HepG2 (cell line): ENCODE data around the gene ANAPC2. TPM values are rescaled to one million over a fixed set of nuclear protein-coding genes. Genes with fewer than 3 reads are reported as not detected.

ENCODE experiments used
- CBFB ChIP-seq: sonication (generic); formaldehyde crosslinking; IDR thresholded peaks from 2 replicates; pipeline ENCODE4 v1.4.0; 2020; ENCODE audit warnings: missing genetic modification reagents
- CC2D1A ChIP-seq: sonication (generic); formaldehyde crosslinking; IDR thresholded peaks from 2 replicates; pipeline ENCODE4 v1.8.1; 2023; ENCODE audit warnings: mild to moderate bottlenecking, missing genetic modification reagents
- CREB1 ChIP-seq, 2 experiments: fragments of 450-650 bp in 1 of 2; IDR thresholded peaks; 2 replicates each; pipeline ENCODE4 v1.6.1; 2016 to 2017; ENCODE audit warnings: control low read depth in 1 of 2, mild to moderate bottlenecking in 1 of 2, missing compliant biosample characterization in 1 of 2, missing genetic modification characterization in 1 of 2
- DNMT1 ChIP-seq: sonication (generic); formaldehyde crosslinking; IDR thresholded peaks from 2 replicates; pipeline ENCODE4 v1.5.1; 2020; ENCODE audit warnings: mild to moderate bottlenecking, missing genetic modification reagents
- EZH2 ChIP-seq: conservative IDR thresholded peaks from 2 replicates; pipeline ENCODE4 v1.6.1; 2012; ENCODE audit warnings: mild to moderate bottlenecking, low read depth, low read length, moderate library complexity
- HMGA1 ChIP-seq: sonication (generic); formaldehyde crosslinking; conservative IDR thresholded peaks from 2 replicates; pipeline ENCODE4 v1.4.0; 2020; ENCODE audit warnings: missing genetic modification reagents
- KAT8 ChIP-seq: IDR thresholded peaks from 2 replicates; pipeline ENCODE4 v1.6.1; 2016; ENCODE audit warnings: missing genetic modification reagents, missing compliant biosample characterization
- MAFK ChIP-seq, 2 experiments: IDR thresholded peaks in 1 of 2; conservative IDR thresholded peaks in 1 of 2; 2 replicates each; pipeline ENCODE4 v1.6.1; 2011; ENCODE audit warnings: improper control_type of control experiment in 2 of 2, low read length in 2 of 2
- MED13 ChIP-seq: sonication (generic); formaldehyde crosslinking; IDR thresholded peaks from 2 replicates; pipeline ENCODE4 v1.5.0; 2020; ENCODE audit warnings: missing genetic modification reagents
- PHB2 ChIP-seq: fragments of 450-650 bp; IDR thresholded peaks from 2 replicates; pipeline ENCODE4 v1.6.1; 2018; ENCODE audit not compliant: partially characterized antibody
- REXO4 ChIP-seq: sonication (generic); formaldehyde crosslinking; IDR thresholded peaks from 2 replicates; pipeline ENCODE4 v1.8.0; 2022; ENCODE audit warnings: missing genetic modification reagents, mild to moderate bottlenecking, borderline replicate concordance
- SOX6 ChIP-seq, 2 experiments: fragments of 450-650 bp in 1 of 2; sonication (generic) in 1 of 2; formaldehyde crosslinking in 1 of 2; IDR thresholded peaks; 2 replicates each; pipeline versions ENCODE4 v1.4.0 to v1.6.1; 2017 to 2020; ENCODE audit warnings: antibody characterized with exemption in 1 of 2, mild to moderate bottlenecking in 1 of 2, missing genetic modification reagents in 1 of 2
- ZNF121 ChIP-seq: sonication (generic); formaldehyde crosslinking; IDR thresholded peaks from 2 replicates; pipeline ENCODE4 v1.5.0; 2020; ENCODE audit warnings: mild to moderate bottlenecking, missing genetic modification reagents
- ZNF337 ChIP-seq: sonication (generic); formaldehyde crosslinking; IDR thresholded peaks from 2 replicates; pipeline ENCODE4 v1.5.1; 2020; ENCODE audit warnings: missing genetic modification reagents, low read depth, mild to moderate bottlenecking, borderline replicate concordance
- ZNF564 ChIP-seq: sonication (generic); formaldehyde crosslinking; IDR thresholded peaks from 2 replicates; pipeline ENCODE4 v1.8.1; 2023; ENCODE audit warnings: mild to moderate bottlenecking, missing genetic modification reagents
- ZNF747 ChIP-seq: sonication (generic); formaldehyde crosslinking; IDR thresholded peaks from 2 replicates; pipeline ENCODE4 v1.8.1; 2023; ENCODE audit warnings: missing genetic modification reagents, mild to moderate bottlenecking, borderline replicate concordance
- ZNF816 ChIP-seq: sonication (generic); formaldehyde crosslinking; IDR thresholded peaks from 2 replicates; pipeline ENCODE4 v1.8.0; 2022; ENCODE audit warnings: missing genetic modification reagents, mild to moderate bottlenecking, borderline replicate concordance
- polyA plus RNA-seq, 8 experiments: library from polyadenylated mRNA; depleted of rRNA in 3 of 8; stranded (reverse) in 7 of 8; unstranded in 1 of 8; fragments of >200 nt; fragmentation: Illumina TruSeq in 4 of 8; extraction: Trizol in 4 of 8; gene quantifications; 2 replicates each; pipeline versions ENCODE4 v1.2.1 to v1.2.3, GENCODE V29; 2011 to 2016; ENCODE audit warnings: low read depth in 4 of 8, missing spikeins in 1 of 8, mixed read lengths in 1 of 8; ENCODE audit not compliant: insufficient read depth in 1 of 8
- total RNA-seq, 5 experiments: library from RNA; depleted of rRNA; stranded (reverse); fragments of >200 nt; fragmentation: Illumina TruSeq; extraction: Trizol; gene quantifications; 2 replicates each; pipeline ENCODE4 v1.2.3, GENCODE V29; 2016; ENCODE audit warnings: low read depth in 1 of 5
- TF ChIP-seq, protein P1 (sequence below), 2 experiments: sonication (generic) in 1 of 2; formaldehyde crosslinking in 1 of 2; IDR thresholded peaks; 2 replicates each; pipeline versions ENCODE4 v1.5.1 to v1.6.1; 2011 to 2020; ENCODE audit warnings: borderline replicate concordance in 1 of 2, low read depth in 1 of 2, low read length in 1 of 2, mild to moderate bottlenecking in 1 of 2, missing genetic modification reagents in 1 of 2, moderate library complexity in 1 of 2
- TF ChIP-seq, protein P2 (sequence below): IDR thresholded peaks from 2 replicates; pipeline ENCODE4 v1.6.1; 2016; ENCODE audit warnings: low read depth, borderline replicate concordance
- TF ChIP-seq, protein P3 (sequence below): sonication (generic); formaldehyde crosslinking; IDR thresholded peaks from 2 replicates; pipeline ENCODE4 v1.5.1; 2020; ENCODE audit warnings: mild to moderate bottlenecking, missing genetic modification reagents, moderate library complexity

The ANAPC2 gene
- total and polyA plus RNA-seq, 2 of the 13 experiments (the other 11 are each of a cell fraction or from before 2014, with no cell fraction given): 12.3 to 15.4 TPM

DNA sequence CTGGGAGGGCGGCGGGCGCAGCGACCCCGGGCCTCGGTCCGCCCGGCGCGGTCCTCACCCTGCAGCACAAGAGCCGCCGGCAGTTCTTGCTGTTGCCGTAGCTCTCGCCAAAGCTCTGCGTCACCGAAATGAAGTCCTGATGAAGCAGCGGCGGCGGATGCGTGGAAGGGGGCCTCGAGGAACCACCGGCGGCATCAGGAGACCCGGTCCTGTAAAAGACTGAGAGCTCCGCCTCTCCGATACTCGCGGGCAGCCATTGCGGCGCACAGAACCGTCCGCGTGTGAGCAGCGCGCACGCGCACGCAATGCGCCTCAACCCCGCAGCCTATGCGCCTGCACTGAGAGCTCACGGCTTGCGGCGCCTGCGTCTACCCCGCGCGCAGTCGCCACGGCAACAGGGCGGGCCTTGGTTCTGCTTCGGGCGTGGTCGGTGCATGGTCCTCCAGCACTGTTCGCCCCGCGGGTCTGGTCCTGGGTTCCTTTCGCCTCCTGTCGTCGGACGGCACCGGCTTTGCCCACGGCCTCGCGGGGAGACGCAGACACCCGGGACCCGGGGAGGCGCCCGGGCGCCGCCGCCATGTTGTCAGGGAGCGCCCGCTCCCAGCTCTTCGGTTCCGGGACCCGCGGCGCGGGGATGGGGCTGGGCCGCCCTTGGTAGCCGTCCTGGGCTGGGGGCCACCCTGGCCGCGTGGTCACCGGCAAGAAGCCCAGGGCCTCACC lies 58.7 kb downstream of the ANAPC2 start (continued):
- TF ChIP-seq, protein P1, sequence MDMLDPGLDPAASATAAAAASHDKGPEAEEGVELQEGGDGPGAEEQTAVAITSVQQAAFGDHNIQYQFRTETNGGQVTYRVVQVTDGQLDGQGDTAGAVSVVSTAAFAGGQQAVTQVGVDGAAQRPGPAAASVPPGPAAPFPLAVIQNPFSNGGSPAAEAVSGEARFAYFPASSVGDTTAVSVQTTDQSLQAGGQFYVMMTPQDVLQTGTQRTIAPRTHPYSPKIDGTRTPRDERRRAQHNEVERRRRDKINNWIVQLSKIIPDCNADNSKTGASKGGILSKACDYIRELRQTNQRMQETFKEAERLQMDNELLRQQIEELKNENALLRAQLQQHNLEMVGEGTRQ (IDR thresholded peaks at IDR 0.05; ENCODE audit: low read depth, low read length): no peak
- TF ChIP-seq, protein P1 (CRISPR knock-in tag; IDR thresholded peaks at IDR 0.05; ENCODE audit: borderline replicate concordance): no peak
- no peak for TF ChIP-seq DNMT1 (CRISPR knock-in tag)
- TF ChIP-seq CC2D1A: no peak
- 0 out of 2 replicates have a peak, but pooled peaks have one; percentile 28 for TF ChIP-seq ZNF337 (CRISPR knock-in tag)
- TF ChIP-seq KAT8 (CRISPR knock-in tag): peak; percentile 67
- TF ChIP-seq EZH2: no peak
- peak; percentile 54; the same call in 1 of the 2 replicates for TF ChIP-seq CREB1 (IDR thresholded peaks at IDR 0.05)
- TF ChIP-seq CREB1 (CRISPR knock-in tag; IDR thresholded peaks at IDR 0.05): no peak
- TF ChIP-seq CBFB (CRISPR knock-in tag): 0 out of 2 replicates have a peak, but pooled peaks have one; percentile 10
- TF ChIP-seq HMGA1: no peak
- no peak for TF ChIP-seq REXO4 (CRISPR knock-in tag)
- TF ChIP-seq ZNF564 (CRISPR knock-in tag): peak; percentile 100
- no peak; the same call in 1 of the 2 replicates for TF ChIP-seq ZNF121 (CRISPR knock-in tag)
- TF ChIP-seq ZNF816 (CRISPR knock-in tag): peak; percentile 37; the same call in 1 of the 2 replicates
- TF ChIP-seq, protein P2, sequence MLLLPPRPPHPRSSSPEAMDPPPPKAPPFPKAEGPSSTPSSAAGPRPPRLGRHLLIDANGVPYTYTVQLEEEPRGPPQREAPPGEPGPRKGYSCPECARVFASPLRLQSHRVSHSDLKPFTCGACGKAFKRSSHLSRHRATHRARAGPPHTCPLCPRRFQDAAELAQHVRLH (CRISPR knock-in tag): peak; percentile 61; the same call in 1 of the 2 replicates
- no peak for TF ChIP-seq MAFK (conservative IDR thresholded peaks at IDR 0.05 in 1 of 2, IDR thresholded peaks at IDR 0.05 in 1 of 2; ENCODE audit: low read length in 2 of 2)
- peak; percentile 72; the same call in 1 of the 2 replicates for TF ChIP-seq ZNF747 (CRISPR knock-in tag)
- TF ChIP-seq SOX6 (IDR thresholded peaks at IDR 0.05): no peak
- TF ChIP-seq SOX6 (CRISPR knock-in tag; IDR thresholded peaks at IDR 0.05): no peak
- TF ChIP-seq MED13 (CRISPR knock-in tag): peak; percentile 81; the same call in 1 of the 2 replicates
- TF ChIP-seq PHB2: no peak
- TF ChIP-seq, protein P3, sequence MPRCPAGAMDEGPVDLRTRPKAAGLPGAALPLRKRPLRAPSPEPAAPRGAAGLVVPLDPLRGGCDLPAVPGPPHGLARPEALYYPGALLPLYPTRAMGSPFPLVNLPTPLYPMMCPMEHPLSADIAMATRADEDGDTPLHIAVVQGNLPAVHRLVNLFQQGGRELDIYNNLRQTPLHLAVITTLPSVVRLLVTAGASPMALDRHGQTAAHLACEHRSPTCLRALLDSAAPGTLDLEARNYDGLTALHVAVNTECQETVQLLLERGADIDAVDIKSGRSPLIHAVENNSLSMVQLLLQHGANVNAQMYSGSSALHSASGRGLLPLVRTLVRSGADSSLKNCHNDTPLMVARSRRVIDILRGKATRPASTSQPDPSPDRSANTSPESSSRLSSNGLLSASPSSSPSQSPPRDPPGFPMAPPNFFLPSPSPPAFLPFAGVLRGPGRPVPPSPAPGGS (CRISPR knock-in tag): peak; percentile 49; the same call in 1 of the 2 replicates
